M059J (cell line): ENCODE data around the gene RFXANK. TPM values are rescaled to one million over a fixed set of nuclear protein-coding genes. Genes with fewer than 3 reads are reported as not detected.
"Not testable (repeated sequence)": the region's sequence is repeated elsewhere in the genome, so short reads cannot be mapped to it uniquely, and the experiment has no call there.

Experiments used
- DNase-seq: peaks from one replicate; pipeline ENCODE4 v3.0.0-alpha.2; 2012; ENCODE audit warnings: low read depth
- total RNA-seq: library from RNA; depleted of rRNA; stranded (reverse); fragments of >200 nt; shearing (Covaris generic); gene quantifications from 2 replicates; pipeline ENCODE4 v1.2.3, GENCODE V29; 2014

Gene RFXANK
- total RNA-seq, 1 experiment from 2014 or later = 110 TPM

GRCh38 chr19:19170053-19170872, 21.8 kb upstream of the RFXANK start, which contains the start of gene MEF2B:
Gene MEF2B, minus strand, starts transcription at chr19:19170263. Its CDS starts 19,528 bp downstream, at chr19:19150735.
- no peak for DNase-seq

GRCh38 chr19:19170873-19171672, 21.0 kb upstream of the RFXANK start:
- DNase-seq = no peak

- DNase-seq = no peak
These were observed 20.1 kb upstream of the RFXANK start for GRCh38 chr19:19171821-19172532.

GRCh38 chr19:19173243-19173642, 18.8 kb upstream of the RFXANK start:
- DNase-seq = not testable (repeated sequence)

- no peak for DNase-seq
These were observed 15.1 kb upstream of the RFXANK start for GRCh38 chr19:19176950-19177349.

- peak; percentile 22 for DNase-seq
These were observed 12.3 kb upstream of the RFXANK start for GRCh38 chr19:19179548-19180441.

- DNase-seq = no peak
These were observed 10.5 kb upstream of the RFXANK start for GRCh38 chr19:19181488-19181998.

- DNase-seq = peak; percentile 42
These were observed 6.0 kb upstream of the RFXANK start for GRCh38 chr19:19185853-19186740.

- DNase-seq = no peak
These were observed 5.3 kb upstream of the RFXANK start for GRCh38 chr19:19186742-19187141.

- DNase-seq = no peak
These were observed 335 bp upstream of the RFXANK start for GRCh38 chr19:19191768-19192077.

- DNase-seq = no peak
These were observed 909 bp downstream of the RFXANK start for GRCh38 chr19:19192910-19193423.

GRCh38 chr19:19193926-19194325, 1.9 kb downstream of the RFXANK start:
- no peak for DNase-seq

- no peak for DNase-seq
These were observed 9.9 kb downstream of the RFXANK start for GRCh38 chr19:19201697-19202630.

GRCh38 chr19:19202707-19203011, 10.6 kb downstream of the RFXANK start:
- DNase-seq = no peak

- peak; percentile 90 for DNase-seq
These were observed 11.2 kb downstream of the RFXANK start, which contains the start of gene NR2C2AP for GRCh38 chr19:19203012-19203856. Gene NR2C2AP, minus strand, starts transcription at chr19:19203414. Its CDS starts 354 bp downstream, at chr19:19203060.

GRCh38 chr19:19204181-19204580, 12.1 kb downstream of the RFXANK start:
- no peak for DNase-seq
